HUDEP-2 (cell line): ENCODE data around the gene ANKHD1.
"Not testable (repeated sequence)": the region's sequence is repeated elsewhere in the genome, so short reads cannot be mapped to it uniquely, and the experiment has no call there.

Experiments used
- DNase-seq, 76 experiments: peaks; one replicate each; lab custom pipeline; 2025; ENCODE audit not compliant: unreplicated experiment in 76 of 76; lab: John Stamatoyannopoulos, UW

The ANKHD1 gene

DNA sequence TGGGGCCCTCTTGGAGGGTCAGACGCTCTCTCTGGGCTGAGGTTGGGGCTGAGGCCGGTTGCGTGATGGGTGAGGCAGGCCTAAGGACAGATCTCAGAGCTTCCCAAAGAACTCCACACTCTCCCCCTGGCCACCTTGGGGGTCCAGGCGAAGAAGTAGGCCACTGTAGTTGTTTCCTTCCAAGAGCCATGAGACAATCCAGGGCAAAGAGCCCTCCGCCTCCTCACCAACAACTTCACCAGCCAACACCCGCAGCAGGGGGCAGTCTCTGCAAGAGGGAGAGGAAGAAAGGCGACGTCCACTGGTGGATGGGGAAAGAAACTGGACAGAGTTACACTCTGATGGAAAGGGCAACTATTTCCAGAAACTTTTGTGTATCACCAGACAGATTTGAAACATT, 173.7 kb downstream of the ANKHD1 start:
- DNase-seq: peak in 33 of 76 experiments; percentile 2 to 53 (median 18)

DNA sequence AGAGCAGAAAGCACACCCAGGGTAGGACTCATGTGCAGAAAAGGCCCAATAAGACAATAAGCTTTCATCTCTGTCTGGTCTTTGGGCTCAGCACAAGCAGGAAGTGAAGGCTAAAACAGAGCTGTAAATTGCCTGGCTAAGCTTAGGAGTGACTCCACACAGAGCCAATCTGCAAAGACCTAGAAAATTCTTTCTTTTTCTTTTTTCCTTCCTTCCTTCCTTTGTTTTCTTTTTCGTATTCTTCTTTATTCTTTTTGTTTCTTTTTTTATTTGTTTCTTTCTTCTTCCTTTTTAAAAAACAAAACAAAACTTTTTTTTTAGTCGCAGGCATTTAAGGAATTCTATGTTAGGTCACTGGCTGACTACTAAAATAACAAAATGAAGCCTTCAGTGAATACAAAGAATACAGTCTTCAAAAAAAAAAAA, 175.2 kb downstream of the ANKHD1 start:
- DNase-seq: peak in 1 of 76 experiments; percentile 4

DNA sequence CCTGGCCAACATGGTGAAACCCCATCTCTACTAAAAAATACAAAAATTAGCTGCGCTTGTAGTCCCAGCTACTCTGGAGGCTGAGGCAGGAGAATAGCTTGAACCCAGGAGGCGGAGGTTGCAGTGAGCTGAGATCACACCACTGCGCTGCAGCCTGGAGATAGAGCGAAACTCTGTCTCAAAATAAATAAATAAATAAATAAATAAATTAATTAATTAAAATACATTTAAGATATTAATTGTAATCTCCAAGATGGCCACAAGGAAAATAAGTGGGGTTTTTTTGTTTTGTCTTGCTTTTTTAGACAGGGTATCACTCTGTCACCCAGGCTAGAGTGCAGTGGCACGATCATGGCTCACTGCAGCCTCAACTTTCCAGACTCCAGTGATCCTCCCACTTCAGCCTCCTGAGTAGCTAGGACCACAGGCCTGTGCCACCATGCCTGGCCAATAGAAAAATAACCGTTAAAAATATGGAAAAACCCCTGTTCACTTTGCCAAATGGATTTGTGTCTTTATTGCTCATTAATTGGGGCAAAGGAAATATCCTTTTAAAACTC, 177.6 kb downstream of the ANKHD1 start:
- DNase-seq: not testable (repeated sequence)

DNA sequence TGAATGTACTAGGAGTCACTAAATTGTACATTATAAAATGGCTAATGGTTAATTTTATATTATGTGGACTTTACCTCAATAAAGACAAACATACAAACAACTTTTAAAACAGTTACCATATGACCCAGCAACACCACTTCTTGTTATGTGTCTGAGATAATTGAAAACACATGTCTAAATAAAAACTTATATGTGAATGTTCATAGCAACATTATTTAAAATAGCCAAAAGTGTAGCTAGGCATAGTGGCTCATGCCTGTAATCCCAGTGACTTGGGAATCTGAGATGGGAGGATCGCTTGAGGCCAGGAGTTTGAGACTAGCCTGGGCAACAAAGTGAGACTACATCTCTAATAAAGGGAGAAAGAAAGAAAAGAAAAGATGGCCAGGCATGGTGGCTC, 185.9 kb downstream of the ANKHD1 start:
- no peak for DNase-seq

DNA sequence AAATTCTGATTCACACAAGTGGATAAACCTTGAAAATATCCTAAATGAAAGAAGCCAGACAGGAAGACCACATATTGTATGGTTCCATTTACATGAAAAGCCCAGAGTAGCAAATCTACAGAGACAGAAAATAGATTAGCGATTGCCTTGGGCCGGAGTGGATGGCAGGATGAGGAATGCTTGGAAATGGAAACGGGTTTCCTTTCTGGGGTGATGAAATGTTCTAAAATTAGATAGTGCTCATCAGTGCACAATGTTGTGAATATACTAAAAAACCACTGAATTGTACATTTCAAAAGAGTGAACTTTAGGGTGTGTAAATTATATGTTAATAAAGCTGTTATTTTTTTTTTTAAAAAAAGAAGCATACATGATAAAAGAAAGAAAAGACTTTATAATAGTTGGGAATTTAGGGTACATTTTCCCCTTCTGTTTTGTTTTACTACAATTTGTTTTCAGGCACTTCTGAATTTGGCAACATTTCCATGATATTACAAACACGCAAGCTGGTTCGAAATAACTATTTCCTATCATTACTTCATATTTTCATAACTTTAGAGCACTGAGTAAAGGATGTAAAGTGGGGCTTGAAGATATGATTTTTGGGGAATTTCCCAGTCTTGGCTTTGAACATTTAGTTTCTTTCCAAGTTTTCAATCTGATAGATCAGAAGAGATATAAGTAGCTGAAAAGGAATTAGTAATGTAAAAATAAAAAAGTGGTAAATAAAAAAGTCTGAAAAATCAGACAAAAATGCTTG, 186.9 kb downstream of the ANKHD1 start:
- no peak for DNase-seq
